ENCODE measurements around the gene DNAH1.

GRCh38 chr3:52431459-52432223 lies 115.5 kb downstream of the DNAH1 start:
- TF ChIP-seq REST (IDR thresholded peaks at IDR 0.05; ENCODE audit: low read depth) (no peak), EP300 (IDR thresholded peaks at IDR 0.05; ENCODE audit: borderline replicate concordance) (no peak), USF1 (IDR thresholded peaks at IDR 0.05) (no peak)

Data from Ishikawa (cell line).